Astrocyte (in vitro differentiated cells and primary cell): Measurements from ENCODE around the gene TNNC2.

Experiments
- CTCF ChIP-seq: IDR thresholded peaks from 2 replicates; pipeline ENCODE4 v1.5.1; 2011; ENCODE audit warnings: low read depth, mild to moderate bottlenecking, inconsistent platforms, low read length, moderate library complexity; ENCODE audit not compliant: insufficient read depth
- EZH2 ChIP-seq: IDR thresholded peaks from 2 replicates; pipeline ENCODE4 v1.6.1; 2012; ENCODE audit warnings: mild to moderate bottlenecking, low read length, inconsistent platforms; ENCODE audit not compliant: insufficient read depth

- TF ChIP-seq CTCF: no peak
- TF ChIP-seq EZH2: no peak
Measured at GRCh38 chr20:45851501-45851900, 24.4 kb upstream of the TNNC2 start.
